IMR-90 (cell line): Measurements from ENCODE around the gene ACVR1.

Experiments
- BHLHE40 ChIP-seq: fragments of 150-350 bp; IDR thresholded peaks from 2 replicates; pipeline ENCODE4 v1.6.1; 2016; ENCODE audit warnings: mild to moderate bottlenecking, low read depth, low read length
- CEBPB ChIP-seq: IDR thresholded peaks from 2 replicates; pipeline ENCODE4 v1.6.1; 2012; ENCODE audit warnings: low read depth, low read length, improper control_type of control experiment
- CHD1 ChIP-seq: IDR thresholded peaks from 2 replicates; pipeline ENCODE4 v1.6.1; 2012; ENCODE audit warnings: low read depth, low read length, improper control_type of control experiment
- FOS ChIP-seq: fragments of 150-350 bp; IDR thresholded peaks from 2 replicates; pipeline ENCODE4 v1.6.1; 2016; ENCODE audit warnings: low read depth, low read length
- MAZ ChIP-seq: IDR thresholded peaks from 2 replicates; pipeline ENCODE4 v1.6.1; 2012; ENCODE audit warnings: low read depth, mild to moderate bottlenecking, low read length, improper control_type of control experiment, moderate library complexity, borderline replicate concordance
- MXI1 ChIP-seq: IDR thresholded peaks from 2 replicates; pipeline ENCODE4 v1.6.1; 2012; ENCODE audit warnings: low read depth, mild to moderate bottlenecking, low read length, moderate library complexity, borderline replicate concordance
- POLR2A ChIP-seq: IDR thresholded peaks from 2 replicates; pipeline ENCODE4 v1.6.1; 2012; ENCODE audit warnings: mild to moderate bottlenecking, low read depth, low read length
- RAD21 ChIP-seq: IDR thresholded peaks from 2 replicates; pipeline ENCODE4 v1.6.1; 2012; ENCODE audit warnings: low read length, improper control_type of control experiment
- RCOR1 ChIP-seq: IDR thresholded peaks from 2 replicates; pipeline ENCODE4 v1.6.1; 2012; ENCODE audit warnings: mild to moderate bottlenecking, low read length, improper control_type of control experiment; ENCODE audit not compliant: insufficient replicate concordance
- RFX5 ChIP-seq: IDR thresholded peaks from 2 replicates; pipeline ENCODE4 v1.8.0; 2012; ENCODE audit warnings: low read depth, mild to moderate bottlenecking, low read length, moderate library complexity
- SMC3 ChIP-seq: fragments of 150-350 bp; IDR thresholded peaks from 2 replicates; pipeline ENCODE4 v1.6.1; 2016; ENCODE audit warnings: low read depth, mild to moderate bottlenecking, antibody characterized with exemption, low read length, moderate library complexity
- TF ChIP-seq, protein P1 (sequence below): conservative IDR thresholded peaks from 2 replicates; pipeline ENCODE4 v1.5.1; 2012; ENCODE audit warnings: mild to moderate bottlenecking, low read depth, low read length, improper control_type of control experiment
- TF ChIP-seq, protein P2 (sequence below): fragments of 150-350 bp; IDR thresholded peaks from 2 replicates; pipeline ENCODE4 v1.6.1; 2017; ENCODE audit warnings: mild to moderate bottlenecking, antibody characterized with exemption, low read length, low read depth

DNA sequence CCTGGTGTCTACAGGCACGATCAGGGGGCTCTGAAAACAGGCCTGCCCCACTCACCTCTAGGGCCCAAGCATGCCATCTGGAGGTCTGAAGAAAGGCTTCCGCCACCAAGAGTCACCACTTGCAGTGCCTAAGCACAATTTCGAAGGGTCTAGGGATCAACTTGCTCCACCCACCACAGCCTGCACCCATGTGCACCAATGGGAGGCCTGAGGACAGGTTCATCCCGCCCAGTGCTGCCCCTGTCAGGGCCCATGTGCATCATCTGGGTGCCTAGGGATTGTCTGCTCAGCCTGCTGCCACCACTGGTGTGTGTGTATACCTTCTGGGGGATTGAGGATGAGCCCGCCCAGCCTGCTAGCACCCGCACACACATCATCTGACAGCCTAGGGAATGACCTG, 126.4 kb downstream of the ACVR1 start:
- TF ChIP-seq, protein P1, sequence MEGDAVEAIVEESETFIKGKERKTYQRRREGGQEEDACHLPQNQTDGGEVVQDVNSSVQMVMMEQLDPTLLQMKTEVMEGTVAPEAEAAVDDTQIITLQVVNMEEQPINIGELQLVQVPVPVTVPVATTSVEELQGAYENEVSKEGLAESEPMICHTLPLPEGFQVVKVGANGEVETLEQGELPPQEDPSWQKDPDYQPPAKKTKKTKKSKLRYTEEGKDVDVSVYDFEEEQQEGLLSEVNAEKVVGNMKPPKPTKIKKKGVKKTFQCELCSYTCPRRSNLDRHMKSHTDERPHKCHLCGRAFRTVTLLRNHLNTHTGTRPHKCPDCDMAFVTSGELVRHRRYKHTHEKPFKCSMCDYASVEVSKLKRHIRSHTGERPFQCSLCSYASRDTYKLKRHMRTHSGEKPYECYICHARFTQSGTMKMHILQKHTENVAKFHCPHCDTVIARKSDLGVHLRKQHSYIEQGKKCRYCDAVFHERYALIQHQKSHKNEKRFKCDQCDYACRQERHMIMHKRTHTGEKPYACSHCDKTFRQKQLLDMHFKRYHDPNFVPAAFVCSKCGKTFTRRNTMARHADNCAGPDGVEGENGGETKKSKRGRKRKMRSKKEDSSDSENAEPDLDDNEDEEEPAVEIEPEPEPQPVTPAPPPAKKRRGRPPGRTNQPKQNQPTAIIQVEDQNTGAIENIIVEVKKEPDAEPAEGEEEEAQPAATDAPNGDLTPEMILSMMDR = no peak
- TF ChIP-seq POLR2A = no peak
- TF ChIP-seq MXI1 = no peak
- no peak for TF ChIP-seq MAZ
- TF ChIP-seq CHD1 = no peak
- TF ChIP-seq CEBPB = no peak
- TF ChIP-seq, protein P2, sequence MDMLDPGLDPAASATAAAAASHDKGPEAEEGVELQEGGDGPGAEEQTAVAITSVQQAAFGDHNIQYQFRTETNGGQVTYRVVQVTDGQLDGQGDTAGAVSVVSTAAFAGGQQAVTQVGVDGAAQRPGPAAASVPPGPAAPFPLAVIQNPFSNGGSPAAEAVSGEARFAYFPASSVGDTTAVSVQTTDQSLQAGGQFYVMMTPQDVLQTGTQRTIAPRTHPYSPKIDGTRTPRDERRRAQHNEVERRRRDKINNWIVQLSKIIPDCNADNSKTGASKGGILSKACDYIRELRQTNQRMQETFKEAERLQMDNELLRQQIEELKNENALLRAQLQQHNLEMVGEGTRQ = no peak
- no peak for TF ChIP-seq RAD21
- no peak for TF ChIP-seq BHLHE40
- TF ChIP-seq RCOR1 = no peak
- no peak for TF ChIP-seq SMC3
- TF ChIP-seq FOS = no peak
- TF ChIP-seq RFX5 = no peak
